GM21528 (cell line): Measurements from ENCODE around the gene HIPK2.

Experiments used
- ATAC-seq: cut with Tn5 transposase; IDR thresholded peaks from one replicate; pipeline ENCODE4 v1.9.1; 2021; ENCODE audit warnings: mild to moderate bottlenecking, moderate library complexity; ENCODE audit not compliant: unreplicated experiment, low FRiP score

HIPK2 gene

DNA sequence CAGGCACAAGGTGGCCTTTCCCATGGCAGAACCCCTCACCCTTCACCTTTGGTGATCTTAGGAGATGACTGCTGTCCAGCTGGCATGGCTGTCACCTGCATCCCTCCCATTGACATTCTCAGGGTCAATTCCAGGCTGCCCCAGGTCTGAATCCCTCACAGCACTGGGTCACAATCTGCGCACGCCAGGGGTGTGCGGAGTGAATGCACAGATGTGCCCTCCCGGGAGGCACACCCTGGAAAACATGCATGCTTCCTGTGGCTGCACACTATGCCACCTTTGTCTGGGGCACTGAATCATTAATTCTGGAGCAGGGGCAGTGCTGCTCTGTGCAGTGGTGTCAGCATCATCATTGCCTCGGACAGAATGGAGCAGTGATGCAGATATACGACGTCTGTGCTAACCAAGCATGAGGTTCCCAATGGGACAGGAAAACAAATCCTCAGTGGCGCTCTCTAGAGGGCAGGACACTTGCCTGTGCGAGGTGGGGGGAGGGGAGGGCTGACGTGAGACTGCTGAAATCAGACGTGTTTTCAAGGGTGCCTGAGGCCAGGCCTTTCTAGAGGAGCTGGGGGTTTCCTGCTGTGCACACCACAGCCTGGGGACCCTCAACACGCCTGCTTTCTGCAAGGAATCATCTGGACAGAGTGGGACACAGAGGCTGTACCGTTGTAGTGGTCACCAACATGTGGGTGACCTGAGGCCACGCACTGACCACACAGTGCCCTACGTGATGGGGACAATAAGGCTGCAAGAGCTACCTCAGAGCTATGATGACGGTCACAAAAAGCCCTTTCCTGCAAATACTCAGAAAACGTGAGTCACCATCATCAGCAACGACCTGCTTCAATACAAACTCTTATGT is 77.9 kb downstream of the HIPK2 start:
- no peak for ATAC-seq

DNA sequence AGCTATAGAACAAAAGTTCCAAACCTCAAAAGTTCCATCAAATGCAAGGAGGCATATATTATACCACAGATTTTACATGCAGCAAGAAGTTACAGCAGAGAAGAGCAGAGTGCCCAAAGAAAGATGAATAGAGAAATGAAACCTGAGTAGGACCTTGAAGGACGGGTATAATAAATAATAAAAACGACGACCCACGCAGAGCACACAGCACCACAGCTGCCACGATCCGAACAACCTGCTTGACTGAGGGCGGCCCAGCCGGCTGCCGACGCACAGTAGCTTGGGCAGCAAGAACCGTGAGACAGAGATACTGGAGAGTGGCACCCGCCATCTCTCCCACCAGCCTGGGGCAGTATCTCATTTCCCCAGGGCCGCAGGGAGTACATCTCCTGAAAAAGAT is 79.0 kb downstream of the HIPK2 start:
- ATAC-seq: no peak

DNA sequence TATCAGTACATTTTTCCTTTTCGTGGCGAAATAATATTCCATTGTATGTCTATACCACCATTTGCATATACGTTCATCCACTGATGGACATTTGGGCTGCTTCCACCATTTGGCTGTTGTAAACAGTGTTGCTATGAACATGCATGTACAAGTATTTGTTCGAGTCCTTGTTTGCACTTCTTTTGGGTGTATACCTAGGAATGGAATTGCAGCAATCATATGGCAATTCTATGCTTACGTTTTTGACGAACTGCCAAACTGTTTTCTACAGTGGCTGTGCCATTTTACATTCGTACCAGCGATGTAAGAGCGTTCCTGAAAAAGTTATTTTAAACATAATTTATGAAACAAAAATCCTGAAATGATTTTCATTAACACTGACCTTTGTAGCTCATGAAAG is 79.5 kb downstream of the HIPK2 start:
- no peak for ATAC-seq

DNA sequence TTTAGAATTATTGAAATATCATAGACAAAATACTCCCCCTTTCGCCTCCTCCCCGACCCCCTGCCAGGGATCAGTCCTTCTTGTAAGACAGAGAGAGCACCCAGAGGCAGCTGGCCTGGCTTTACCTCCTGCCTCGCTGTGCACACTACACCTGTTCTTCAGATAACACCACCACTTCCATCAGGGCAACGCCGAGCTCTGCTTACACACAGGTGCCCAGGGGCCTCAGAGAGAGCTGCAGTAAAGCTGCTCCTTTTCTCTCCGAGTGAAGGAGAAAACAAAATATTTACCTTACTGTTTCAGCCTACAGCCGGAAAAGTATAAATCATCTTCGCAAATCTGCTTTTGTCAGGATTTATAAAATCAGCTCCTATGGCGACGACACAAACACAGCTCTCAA is 80.7 kb downstream of the HIPK2 start:
- ATAC-seq: no peak

DNA sequence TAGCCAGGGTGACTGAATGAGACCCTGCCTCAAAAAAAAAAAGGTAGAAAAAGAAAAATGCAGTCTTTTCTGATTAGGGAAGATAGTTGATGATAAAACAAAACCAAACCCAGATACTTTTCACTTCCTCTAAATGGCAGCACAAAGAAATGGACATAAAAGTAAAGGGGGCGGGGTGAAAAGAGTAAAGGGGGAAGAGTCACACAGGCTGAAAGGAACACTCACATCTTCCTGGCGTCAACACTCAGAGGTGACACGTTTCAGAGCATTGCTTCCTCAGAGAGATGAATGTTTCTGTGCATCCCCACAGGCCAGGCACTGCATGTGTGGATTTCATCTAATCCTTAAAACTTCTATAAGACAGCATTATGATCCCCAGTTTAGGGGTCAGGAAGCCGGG is 81.2 kb downstream of the HIPK2 start:
- ATAC-seq: no peak

DNA sequence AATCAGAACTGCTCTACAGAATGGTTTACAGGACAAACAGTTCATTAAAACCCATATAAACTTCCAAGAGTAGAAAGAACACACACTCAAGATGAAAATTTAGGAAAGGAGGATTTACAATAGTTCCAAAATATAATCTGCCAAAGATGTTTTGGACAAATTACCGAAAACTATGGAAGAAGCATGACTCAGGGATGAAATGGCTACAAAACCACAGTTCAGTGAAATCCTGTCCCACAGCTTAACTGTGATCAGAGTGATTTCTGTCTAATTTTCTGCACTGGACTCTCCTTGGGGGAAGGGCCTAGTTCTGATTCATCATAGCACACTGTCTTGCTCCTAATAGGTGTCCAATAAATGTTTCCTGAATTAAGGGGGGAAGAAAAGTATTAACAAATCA is 82.2 kb downstream of the HIPK2 start:
- ATAC-seq: no peak

DNA sequence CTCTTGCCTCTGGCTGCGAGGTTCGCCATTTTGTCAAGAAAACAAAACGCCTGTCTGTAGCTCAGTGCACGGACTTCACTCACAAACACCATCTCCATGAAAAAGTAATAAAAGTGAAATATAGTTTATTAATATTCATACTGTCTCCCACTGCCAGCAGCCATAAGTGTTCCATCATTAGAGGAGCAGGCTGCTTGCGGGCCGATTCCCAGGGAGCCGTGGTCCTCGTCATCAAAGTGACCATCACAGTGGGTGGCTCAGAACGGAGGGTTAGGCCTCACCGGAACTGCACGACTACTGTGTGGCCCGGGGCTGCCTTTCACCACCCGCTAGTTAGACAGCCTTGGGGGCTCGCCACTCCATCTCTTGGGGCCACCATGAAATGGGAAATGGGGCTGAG is 82.7 kb downstream of the HIPK2 start:
- ATAC-seq: no peak

DNA sequence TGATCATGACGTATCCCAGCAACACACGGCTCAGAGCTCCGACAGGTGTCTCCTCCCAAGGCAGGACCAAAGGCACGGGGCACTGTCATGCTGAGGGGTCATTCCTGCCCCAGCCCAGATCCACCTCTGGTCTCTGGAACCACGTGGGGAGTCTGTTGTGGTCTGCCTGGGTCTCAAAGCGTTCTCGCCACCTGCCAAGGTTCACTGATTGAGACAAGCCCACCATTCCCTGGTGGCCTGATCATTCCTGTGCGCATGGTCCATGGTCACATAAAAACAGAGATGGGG is 83.5 kb downstream of the HIPK2 start:
- ATAC-seq: no peak

DNA sequence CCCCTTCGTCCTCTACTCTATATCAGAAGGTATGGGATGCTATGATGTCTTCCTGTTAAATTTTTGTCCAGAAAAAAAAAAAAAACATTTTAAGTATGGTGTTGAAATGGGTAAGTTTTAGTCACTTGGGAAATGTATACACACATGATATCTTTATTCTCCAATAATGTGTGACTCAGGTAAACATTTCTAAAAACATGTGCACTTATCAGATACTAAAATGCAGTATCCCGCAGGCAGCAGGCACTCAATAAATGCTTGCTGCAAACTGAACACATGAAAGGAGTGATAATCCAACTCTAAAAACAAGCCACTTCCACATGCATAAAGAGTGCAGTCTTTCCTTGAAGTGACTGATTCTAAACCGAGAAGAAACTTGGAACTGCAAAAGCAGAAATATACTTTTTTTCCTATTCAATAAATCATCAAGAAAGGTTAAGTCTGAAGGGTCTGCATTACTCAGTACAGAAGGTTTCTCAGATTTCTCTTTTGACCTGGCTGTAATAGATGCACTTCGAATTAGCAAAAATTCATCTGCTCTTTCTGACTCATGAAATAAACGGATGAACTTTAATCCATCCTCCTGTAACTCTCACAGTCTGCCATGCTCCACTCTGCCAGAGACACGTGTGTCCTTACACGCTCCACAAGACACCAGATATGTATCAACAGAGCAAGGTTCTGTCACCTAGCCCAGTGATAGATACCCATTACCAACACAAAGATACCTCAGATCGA is 84.0 kb downstream of the HIPK2 start:
- ATAC-seq: no peak

DNA sequence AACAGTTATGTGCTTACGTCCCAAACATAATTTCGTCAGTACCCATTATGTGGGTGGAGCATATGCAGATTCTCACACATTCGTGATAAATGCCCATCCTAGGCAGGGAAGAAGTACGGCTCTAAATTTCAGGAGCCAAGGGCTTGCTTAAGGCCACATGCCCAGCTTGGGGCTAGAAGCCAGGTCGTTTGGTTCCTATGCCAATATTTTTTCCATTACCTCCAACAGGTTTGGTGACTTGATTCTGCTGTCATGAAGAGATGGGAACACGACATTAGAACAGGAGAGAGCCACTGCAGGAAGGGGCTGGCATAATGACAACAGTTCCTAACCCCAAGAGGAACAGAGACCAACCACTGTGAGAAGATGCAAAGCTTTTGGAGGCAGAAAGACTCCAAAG is 85.1 kb downstream of the HIPK2 start:
- ATAC-seq: no peak

DNA sequence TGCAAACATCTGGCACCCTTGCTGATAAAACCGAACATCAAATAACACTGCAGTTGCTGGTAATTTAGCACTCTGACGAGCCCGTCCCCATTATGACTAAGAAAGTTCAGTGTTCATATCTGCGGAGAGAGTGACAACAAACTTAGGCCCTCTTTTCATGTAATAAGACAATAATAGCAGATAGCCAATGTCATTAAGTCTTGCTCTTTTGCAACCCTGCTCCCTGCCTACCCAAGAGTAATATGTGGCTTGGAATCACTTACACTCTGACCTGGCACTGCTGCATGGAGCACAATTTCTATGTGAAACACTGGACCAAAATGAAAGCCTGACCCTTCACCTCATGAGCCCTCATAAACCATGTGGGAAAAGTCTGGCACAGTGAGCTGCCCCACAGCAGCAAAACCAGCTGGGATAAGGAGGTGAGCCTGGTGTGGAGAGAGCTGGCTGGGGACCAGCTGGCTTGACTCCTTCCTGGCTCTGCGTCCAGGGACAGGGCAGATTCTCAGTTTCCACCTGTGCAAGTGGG is 86.5 kb downstream of the HIPK2 start:
- ATAC-seq: no peak

DNA sequence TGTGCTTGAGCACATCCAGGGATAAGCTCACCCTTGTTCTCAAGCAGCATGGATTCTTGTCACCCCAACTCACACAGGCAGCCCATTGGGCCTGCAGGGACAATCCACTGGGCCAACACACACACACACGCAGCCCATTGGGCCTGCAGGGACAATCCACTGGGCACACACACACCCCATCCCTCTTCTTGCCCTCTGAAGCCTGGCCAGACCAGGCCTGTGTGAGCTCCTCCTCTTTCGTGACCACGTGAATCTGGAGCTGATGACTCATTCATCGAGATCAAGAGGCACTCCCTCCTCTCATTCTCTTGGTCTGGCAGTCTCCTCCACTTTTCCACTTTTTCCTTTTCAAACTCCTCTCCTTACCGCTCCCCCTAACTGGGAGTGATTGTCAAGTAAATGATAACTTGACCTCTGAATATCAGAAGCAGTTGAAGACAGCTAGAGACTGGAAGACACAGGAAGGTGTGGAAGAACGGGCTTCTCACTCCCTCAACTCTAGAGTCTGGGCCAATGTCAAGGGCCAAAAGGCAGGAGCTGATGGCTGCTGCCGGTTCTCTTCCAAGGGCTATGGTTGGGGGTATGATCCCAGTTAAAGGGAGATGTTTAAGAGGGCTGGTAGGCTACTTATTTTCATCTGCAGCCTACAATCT is 89.7 kb downstream of the HIPK2 start:
- no peak for ATAC-seq

DNA sequence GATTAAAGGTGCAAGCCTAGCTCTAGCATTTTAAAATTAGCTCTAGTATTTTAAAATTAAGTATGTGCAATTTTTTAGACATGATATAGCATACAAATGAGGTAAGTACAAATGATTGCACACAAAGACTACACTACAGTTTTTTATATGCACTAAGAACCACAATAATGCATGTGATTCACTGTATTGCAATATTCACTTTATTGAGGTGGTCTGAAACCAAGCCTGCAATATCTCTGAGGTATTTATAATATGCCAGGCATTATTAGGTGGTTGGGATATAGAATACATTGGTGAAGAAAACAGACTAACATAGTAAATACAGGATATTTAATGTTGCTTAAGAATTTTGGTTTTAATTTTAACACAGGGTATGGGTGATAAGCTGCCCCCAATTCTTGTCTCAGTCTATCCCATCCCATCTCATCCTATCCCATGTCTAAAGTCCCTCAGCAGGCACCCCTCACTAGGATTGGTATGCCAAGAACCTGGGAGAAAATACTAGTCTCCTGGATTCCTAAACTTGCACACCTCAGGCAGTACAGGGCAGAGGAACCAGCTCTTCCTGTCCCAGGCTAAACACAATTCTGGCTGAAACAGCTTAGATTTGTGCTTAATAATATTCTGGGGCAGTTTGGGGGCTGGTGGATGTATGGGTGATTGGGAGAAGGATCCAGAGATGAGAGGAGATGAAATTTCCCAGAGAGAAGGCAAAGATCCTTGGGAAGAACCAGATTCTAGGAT is 90.4 kb downstream of the HIPK2 start:
- ATAC-seq: no peak

DNA sequence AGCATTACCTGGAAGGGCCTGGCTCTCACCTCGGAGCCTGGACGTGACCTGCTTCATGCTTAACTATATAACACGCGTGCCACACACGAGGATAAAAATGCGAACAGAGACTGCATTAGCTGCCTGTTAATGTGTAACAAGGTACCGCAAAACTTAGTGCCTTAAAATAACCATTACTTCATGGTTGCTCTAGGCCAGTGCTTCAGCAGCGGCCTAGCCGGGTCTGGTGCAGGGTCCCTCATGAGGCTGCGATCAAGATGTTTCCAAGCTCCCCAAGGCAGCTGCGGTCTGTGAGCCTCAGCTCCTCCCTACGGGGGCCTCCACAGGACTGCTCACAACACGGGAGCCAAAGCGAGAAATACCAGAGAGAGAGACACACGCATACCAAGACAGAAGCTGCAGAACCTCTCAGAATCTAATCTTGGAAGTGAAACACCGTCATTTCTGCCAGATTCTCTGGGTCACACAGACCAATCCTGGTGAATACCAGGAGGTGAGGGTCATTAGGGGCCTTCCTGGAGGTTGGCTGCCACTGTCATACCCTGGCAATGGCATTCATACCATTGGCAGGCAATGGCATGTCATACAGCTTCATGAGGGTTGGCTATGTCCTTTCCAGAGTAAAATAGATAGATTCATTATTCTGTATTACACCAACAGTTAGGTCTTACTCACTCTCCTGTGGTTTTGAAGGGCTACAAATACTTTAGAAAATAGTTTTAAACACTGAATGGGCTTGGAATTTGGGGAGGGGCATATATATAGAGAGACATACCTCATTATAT is 94.5 kb downstream of the HIPK2 start:
- no peak for ATAC-seq

DNA sequence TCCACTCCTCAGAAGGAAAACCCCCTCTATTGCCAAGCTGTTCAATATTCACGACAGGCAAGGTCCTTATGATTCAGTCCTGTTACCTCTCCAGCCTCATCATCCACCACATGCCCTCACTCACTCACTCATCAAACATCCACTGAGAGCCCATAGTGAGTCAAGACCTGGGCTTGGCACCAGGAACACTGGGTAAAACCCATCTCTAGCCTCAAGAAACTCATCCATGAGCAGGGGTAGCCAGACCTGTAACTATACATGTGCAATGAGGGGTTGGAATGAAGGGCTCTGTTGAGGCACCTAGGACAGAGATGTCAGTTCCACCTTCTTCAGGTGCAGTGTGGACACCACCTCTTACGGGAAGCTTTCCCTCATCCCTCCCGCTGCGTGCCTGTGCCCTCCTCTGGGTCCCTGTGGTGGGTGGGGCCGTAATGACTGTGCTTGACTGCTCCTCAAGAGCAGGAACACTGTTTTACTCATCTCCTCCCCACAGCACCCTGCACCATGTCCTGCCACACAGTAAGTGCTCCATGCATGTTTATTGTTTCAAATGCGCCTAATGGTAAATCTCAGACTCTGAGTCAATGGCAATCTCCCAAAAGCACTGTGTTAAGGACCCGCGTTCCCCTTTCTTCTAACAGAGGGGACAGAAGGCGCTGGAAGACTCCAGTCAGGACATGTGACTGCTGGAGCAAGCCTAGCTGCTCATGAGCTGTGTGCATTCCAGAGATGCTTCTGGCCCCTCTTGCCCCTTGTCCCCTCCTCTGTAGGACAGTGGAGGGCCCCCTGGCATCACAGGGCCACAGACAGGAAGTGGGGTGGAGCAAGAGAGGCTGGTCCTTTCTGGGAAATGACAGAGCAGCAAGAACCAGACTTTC is 95.4 kb downstream of the HIPK2 start:
- no peak for ATAC-seq

DNA sequence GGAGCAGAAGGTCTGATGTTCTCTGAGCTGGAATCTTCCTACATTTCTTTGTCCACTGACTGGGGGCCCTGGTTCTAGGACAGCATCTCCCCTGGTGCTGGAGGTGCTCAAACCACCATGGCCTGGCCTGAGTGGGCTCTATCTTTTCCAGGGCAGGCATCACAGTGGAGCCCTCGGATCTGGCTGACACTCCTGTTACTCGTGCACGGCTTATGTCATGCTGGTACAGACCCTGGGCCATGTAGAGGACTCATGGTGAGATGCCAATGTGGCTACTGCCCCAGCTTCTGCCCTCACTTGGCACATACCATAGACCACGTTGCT is 96.0 kb downstream of the HIPK2 start:
- no peak for ATAC-seq

DNA sequence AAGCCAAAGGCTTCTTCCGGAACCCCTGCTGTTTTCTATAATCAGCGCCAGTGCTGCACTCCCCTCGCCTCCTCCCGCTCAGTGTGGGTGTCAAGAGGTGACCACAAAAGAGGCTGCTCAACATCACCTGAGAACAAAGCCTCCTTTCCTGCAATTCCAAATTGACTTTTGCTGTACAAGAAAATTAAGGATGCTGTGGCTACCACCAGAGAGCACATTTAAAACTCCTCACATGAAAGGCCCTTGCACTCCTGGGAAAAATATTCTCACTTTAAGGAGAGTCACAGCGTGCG is 96.4 kb downstream of the HIPK2 start:
- no peak for ATAC-seq

DNA sequence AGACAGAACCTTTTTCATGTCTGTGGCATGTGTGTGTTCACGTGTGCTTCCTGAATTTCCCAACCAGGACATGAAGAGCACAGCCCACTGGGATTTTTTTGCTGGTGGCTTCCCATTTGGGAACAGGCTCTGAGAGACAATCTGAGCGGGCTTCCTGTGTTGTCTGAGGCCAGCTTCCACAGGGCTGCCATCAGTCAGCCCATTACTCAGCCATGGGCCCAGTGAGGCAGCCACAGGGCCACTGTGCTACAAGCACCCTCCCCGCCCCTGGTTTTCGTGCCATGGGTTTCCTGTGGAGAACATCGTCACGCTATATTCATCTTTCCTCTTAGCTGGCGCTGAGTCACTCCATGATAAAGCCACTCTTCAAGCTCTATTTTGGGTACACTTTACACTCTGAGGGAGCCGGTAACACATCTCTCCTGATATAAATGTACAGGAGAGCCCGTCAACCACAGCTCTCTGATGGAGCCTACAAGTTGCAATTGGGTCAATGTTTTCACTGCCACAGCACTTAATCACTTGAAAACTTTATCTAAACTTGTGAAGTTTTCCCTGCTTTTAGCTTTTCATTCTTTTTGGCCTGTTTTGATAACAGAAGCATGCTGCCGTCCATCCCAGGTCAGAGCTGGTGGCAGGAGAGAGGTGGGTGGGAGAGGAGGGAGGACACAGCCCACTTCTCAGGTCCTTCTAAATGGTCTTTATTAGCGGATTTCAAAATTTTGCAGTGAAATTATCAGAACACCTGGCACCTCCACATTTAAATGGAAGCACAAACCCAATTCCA is 96.9 kb downstream of the HIPK2 start:
- no peak for ATAC-seq
